Esophagus muscularis mucosa (tissue), 4 donors: ENCODE measurements around the gene MARCHF4. TPM values are rescaled to one million over a fixed set of nuclear protein-coding genes. Genes with fewer than 3 reads are reported as not detected.
A peak's percentile ranks its signal among the peaks of the same experiment; 100 is the strongest.

Experiments used
- DNase-seq: peaks from one replicate; pipeline ENCODE4 v3.0.0-alpha.2; 2017; ENCODE audit errors: extremely low spot score
- H3K27ac ChIP-seq, 4 donors: fragments of 200-600 bp; sonication (generic); replicated peaks in 1 of 4; 1 replicate in 3 of 4; 2 replicates in 1 of 4; pipeline ENCODE4 v1.5.1; 2016 to 2019; ENCODE audit warnings: mild to moderate bottlenecking in 1 of 4
- H3K27me3 ChIP-seq, 4 donors: fragments of 200-600 bp; sonication (generic); one replicate each; pipeline versions ENCODE4 v1.5.1 to v1.6.0; 2016 to 2019
- H3K36me3 ChIP-seq, 4 donors: fragments of 200-600 bp; sonication (generic); one replicate each; pipeline ENCODE4 v1.5.1; 2016 to 2019
- H3K4me1 ChIP-seq, 4 donors: fragments of 200-600 bp; sonication (generic); one replicate each; pipeline ENCODE4 v1.5.1; 2016 to 2019
- H3K4me3 ChIP-seq, 4 donors: fragments of 200-600 bp; sonication (generic); 1 replicate in 2 of 4; 2 replicates in 2 of 4; pipeline ENCODE4 v1.5.1; 2016 to 2019; ENCODE audit warnings: mild to moderate bottlenecking in 4 of 4, moderate library complexity in 1 of 4
- H3K9me3 ChIP-seq, 4 donors: fragments of 200-600 bp; sonication (generic); 1 replicate in 3 of 4; 2 replicates in 1 of 4; pipeline ENCODE4 v1.5.1; 2016 to 2019
- EP300 ChIP-seq: sonication (generic); formaldehyde crosslinking; IDR thresholded peaks from one replicate; pipeline ENCODE4 v1.6.1; 2017; ENCODE audit warnings: antibody characterized with exemption
- POLR2A ChIP-seq: fragments of 450-650 bp; IDR thresholded peaks from one replicate; pipeline ENCODE4 v1.6.1; 2017; ENCODE audit warnings: antibody characterized with exemption, moderate library complexity, mild to moderate bottlenecking, low read depth
- POLR2AphosphoS5 ChIP-seq, 2 donors: sonication (generic); formaldehyde crosslinking; IDR thresholded peaks; one replicate each; pipeline ENCODE4 v1.6.1; 2017; ENCODE audit warnings: antibody characterized with exemption in 2 of 2
- WGBS: methylation state at CpG from one replicate; pipeline ENCODE4 v1.1.5; 2018; 5-methylcytosine and 5-hydroxymethylcytosine counted together
- intact Hi-C: fragments of 100-400 bp; cut with DNase I; formaldehyde crosslinking; loops from one replicate; pipeline ENCODE4 v1.15.1; 2023
- total RNA-seq, 4 donors: library from RNA; depleted of rRNA; stranded (reverse); fragments of >200 nt; gene quantifications; one replicate each; pipeline versions ENCODE4 v1.1.0 to v1.2.1, GENCODE V29; 2016
- TF ChIP-seq, protein P1 (sequence below), 3 experiments: fragments of 200-600 bp in 2 of 3; fragments of 450-650 bp in 1 of 3; sonication (generic) in 2 of 3; IDR thresholded peaks; one replicate each; pipeline ENCODE4 v1.5.1; 2017 to 2019; ENCODE audit warnings: antibody characterized with exemption in 3 of 3, mild to moderate bottlenecking in 2 of 3, moderate library complexity in 1 of 3

MARCHF4 gene
- total RNA-seq, 4 donors from 2014 or later, result not detected

DNA sequence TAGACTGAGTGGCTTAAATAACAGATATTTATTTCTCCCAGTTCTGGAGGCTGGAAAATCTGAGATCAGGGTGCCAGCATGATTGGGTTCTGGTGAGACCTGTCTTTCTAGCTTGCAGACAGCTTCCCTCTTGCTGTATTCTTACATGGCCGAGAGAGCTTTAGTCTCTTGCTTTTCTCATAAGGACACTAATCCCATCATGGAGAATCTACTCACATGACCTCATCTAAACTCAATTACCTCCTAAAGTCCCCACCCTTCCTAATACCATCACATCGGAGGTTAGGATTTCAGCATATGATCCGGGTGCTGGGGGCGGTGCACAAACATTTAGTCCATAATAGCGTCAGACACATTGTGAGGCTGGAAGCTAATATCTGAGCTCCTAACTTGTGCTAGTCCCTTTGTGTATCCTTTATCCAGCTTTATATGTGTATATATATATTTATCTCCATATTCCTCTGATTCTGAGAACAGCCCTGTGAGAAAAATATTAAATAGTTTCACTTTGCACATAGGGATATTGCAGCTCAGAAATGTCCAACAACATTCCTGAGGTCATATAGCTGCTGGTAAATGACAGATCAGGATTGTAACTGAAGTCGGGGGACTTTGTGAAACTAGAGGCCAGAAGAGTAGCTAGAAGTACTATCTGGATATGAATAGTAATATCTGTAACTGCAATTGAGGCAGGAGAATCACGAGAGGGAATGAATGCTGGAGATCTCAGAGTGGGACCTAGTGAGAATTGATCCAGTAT lies 28.9 kb downstream of the MARCHF4 start:
- TF ChIP-seq EP300 (no peak), POLR2AphosphoS5 (IDR thresholded peaks at IDR 0.05) (no peak), POLR2A (no peak)
- TF ChIP-seq, protein P1, sequence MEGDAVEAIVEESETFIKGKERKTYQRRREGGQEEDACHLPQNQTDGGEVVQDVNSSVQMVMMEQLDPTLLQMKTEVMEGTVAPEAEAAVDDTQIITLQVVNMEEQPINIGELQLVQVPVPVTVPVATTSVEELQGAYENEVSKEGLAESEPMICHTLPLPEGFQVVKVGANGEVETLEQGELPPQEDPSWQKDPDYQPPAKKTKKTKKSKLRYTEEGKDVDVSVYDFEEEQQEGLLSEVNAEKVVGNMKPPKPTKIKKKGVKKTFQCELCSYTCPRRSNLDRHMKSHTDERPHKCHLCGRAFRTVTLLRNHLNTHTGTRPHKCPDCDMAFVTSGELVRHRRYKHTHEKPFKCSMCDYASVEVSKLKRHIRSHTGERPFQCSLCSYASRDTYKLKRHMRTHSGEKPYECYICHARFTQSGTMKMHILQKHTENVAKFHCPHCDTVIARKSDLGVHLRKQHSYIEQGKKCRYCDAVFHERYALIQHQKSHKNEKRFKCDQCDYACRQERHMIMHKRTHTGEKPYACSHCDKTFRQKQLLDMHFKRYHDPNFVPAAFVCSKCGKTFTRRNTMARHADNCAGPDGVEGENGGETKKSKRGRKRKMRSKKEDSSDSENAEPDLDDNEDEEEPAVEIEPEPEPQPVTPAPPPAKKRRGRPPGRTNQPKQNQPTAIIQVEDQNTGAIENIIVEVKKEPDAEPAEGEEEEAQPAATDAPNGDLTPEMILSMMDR (IDR thresholded peaks at IDR 0.05), result no peak
- Histone ChIP-seq H3K36me3 (no peaks in the 10 kb centered on the region), H3K9me3 (no peaks in the 10 kb centered on the region), H3K27me3 (no peaks in the 10 kb centered on the region), H3K4me3 (no peak overlapping the region), H3K4me1 (peaks cover 16 to 27% (median 24%) of the 10 kb centered on the region in 4 donors), H3K27ac (no peak overlapping the region)
- intact Hi-C loops, result no loop called here
- peak; percentile 70 for DNase-seq
- WGBS, result 81% methylated on average over 7 of the region's 7 CpGs

DNA sequence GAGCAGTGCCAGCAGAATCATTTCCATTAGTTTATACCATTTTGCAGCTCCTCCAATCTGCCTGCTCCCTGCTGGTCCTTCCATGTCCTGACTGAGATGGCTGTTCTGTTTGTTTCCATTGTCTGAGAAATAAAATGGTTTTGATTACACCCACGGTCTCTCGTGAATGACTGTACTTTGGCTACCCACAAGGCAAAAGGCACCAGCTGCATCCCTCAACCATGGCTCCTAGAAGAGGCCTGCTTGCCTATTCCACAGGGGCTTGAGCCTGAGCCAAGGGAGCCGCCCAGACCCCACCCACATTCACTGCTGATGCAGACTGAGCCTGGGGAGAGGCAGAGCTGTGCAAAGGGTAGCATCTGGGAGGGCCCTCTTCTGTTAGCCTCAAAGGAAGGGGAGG lies 31.2 kb downstream of the MARCHF4 start:
- H3K27me3 ChIP-seq, result no peaks in the 10 kb centered on the region
- intact Hi-C loops, result no loop called here
- H3K36me3 ChIP-seq, result no peaks in the 10 kb centered on the region
- H3K27ac ChIP-seq, result peak overlapping the region in 1 of 4 donors; percentile 40
- peaks cover 16 to 27% (median 24%) of the 10 kb centered on the region in 4 donors for H3K4me1 ChIP-seq
- H3K9me3 ChIP-seq, result no peaks in the 10 kb centered on the region
- TF ChIP-seq, protein P1 (IDR thresholded peaks at IDR 0.05), result no peak
- TF ChIP-seq EP300 (no peak), POLR2A (no peak), POLR2AphosphoS5 (IDR thresholded peaks at IDR 0.05) (no peak)
- H3K4me3 ChIP-seq, result no peak overlapping the region
- peak; percentile 80 for DNase-seq
- WGBS, result 31% methylated on average over 3 of the region's 3 CpGs

DNA sequence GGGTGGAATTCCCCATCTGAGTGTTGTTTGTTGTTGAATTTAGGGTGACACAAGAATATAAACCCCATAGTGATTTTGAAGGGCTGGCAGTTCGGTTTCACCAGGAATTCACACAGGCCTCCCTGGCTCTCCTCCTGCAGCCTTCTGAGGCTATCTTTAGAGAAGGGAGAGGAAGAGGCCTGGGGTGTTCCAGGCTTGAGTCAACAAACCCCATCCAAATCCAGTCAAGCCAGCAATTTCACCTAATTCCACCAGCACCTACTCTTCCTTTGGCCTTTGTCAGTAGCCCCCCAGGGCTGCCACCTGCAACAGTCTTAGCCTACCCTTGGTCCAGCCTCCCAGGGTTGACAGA lies 32.0 kb downstream of the MARCHF4 start:
- WGBS, result 11% methylated on average over 1 of the region's 1 CpG

DNA sequence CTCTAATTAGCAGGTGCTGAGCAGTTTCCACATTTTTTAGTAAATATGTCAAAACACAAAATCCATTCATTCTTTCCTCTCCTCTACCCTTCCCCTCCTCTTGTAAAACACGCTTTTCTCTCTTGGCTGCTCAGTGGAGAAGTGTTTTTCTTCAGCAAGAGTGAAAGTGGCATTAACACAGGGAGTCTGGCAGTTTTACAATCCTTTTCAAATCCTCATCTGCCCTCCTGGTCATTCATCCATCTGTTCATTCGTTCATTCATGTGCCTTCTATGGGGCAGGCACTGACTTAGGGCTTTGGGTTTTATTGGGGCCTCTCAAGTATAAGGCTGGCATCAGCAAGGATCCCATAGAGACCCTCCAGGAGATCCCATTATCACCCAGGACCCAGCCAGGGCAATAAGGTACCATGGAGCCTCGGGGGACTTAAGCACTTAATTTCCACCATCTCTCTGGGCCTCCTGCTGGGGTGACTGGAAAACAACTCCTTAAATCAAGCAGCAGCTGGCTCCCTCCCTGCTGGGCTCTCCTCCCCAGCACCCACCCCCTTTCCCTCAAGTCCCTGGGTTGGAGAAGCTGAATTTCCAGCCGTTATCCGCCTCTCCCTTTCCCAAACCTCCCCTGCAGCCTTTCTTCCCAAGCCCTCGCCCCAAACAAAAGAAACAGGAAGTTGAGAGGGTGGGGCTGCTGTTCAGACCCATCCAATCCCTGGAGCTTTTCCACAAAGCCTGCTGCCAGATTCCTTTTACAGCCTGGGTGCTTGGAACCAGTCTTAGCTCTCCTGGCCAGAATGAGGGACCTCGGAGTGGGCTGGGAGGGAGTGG lies 32.6 kb downstream of the MARCHF4 start:
- Histone ChIP-seq H3K4me3 (peak overlapping the region in 1 of 4 donors; percentile 2), H3K27ac (peak overlapping the region in 3 of 4 donors; percentile 28 to 45 (median 40)), H3K27me3 (no peaks in the 10 kb centered on the region), H3K4me1 (peaks cover 16 to 27% (median 24%) of the 10 kb centered on the region in 4 donors), H3K9me3 (no peaks in the 10 kb centered on the region), H3K36me3 (no peaks in the 10 kb centered on the region)
- TF ChIP-seq EP300, result no peak
- TF ChIP-seq POLR2A, result no peak
- TF ChIP-seq, protein P1 (IDR thresholded peaks at IDR 0.05), result peak in 1 of 3 experiments; percentile 3
- no peak for TF ChIP-seq POLR2AphosphoS5 (IDR thresholded peaks at IDR 0.05)
- WGBS, result 33% methylated on average over 7 of the region's 7 CpGs
- intact Hi-C loops, result no loop called here
- DNase-seq, result peak; percentile 83

More for the DNA sequence above, 32.0 kb downstream of the MARCHF4 start:
- Histone ChIP-seq H3K36me3 (no peaks in the 10 kb centered on the region), H3K9me3 (no peaks in the 10 kb centered on the region), H3K4me1 (peaks cover 16 to 27% (median 24%) of the 10 kb centered on the region in 4 donors), H3K27ac (peak overlapping the region in 3 of 4 donors; percentile 28 to 45 (median 40)), H3K27me3 (no peaks in the 10 kb centered on the region), H3K4me3 (peak overlapping the region in 1 of 4 donors; percentile 2)
- intact Hi-C loops, result no loop called here
- no peak for DNase-seq
- TF ChIP-seq, protein P1 (IDR thresholded peaks at IDR 0.05), result no peak
- TF ChIP-seq POLR2AphosphoS5 (IDR thresholded peaks at IDR 0.05), result no peak
- no peak for TF ChIP-seq EP300
- TF ChIP-seq POLR2A, result no peak
